Transverse colon (tissue), 4 donors: Measurements from ENCODE around the gene ANKS1B. TPM values are rescaled to one million over a fixed set of nuclear protein-coding genes. Genes with fewer than 3 reads are reported as not detected.
"Not testable (repeated sequence)": the region's sequence is repeated elsewhere in the genome, so short reads cannot be mapped to it uniquely, and the experiment has no call there.

ENCODE experiments used
- DNase-seq: peaks from one replicate; pipeline ENCODE4 v3.0.0-alpha.2; 2019
- H3K27ac ChIP-seq, 4 donors: fragments of 200-600 bp; sonication (generic); 2 replicates each; pipeline ENCODE4 v1.5.1; 2016 to 2018; ENCODE audit warnings: inconsistent platforms in 4 of 4
- H3K27me3 ChIP-seq: fragments of 200-600 bp; sonication (generic); 2 replicates; pipeline ENCODE4 v1.5.1; 2017; ENCODE audit warnings: inconsistent platforms
- H3K36me3 ChIP-seq, 4 donors: fragments of 200-600 bp; sonication (generic); 2 replicates each; pipeline ENCODE4 v1.5.1; 2017 to 2019; ENCODE audit warnings: inconsistent platforms in 4 of 4
- H3K4me1 ChIP-seq, 4 donors: fragments of 200-600 bp; sonication (generic); 2 replicates each; pipeline ENCODE4 v1.5.1; 2017 to 2020; ENCODE audit warnings: inconsistent platforms in 4 of 4
- H3K4me3 ChIP-seq, 4 donors: fragments of 200-600 bp; sonication (generic); 1 replicate in 1 of 4; 2 replicates in 3 of 4; pipeline versions ENCODE4 v1.5.1 to v1.6.1; 2017 to 2019; ENCODE audit warnings: inconsistent platforms in 4 of 4
- H3K9me3 ChIP-seq, 2 donors: fragments of 200-600 bp; sonication (generic); 2 replicates each; pipeline ENCODE4 v1.5.1; 2017 to 2019; ENCODE audit warnings: inconsistent platforms in 2 of 2
- EP300 ChIP-seq: sonication (generic); formaldehyde crosslinking; IDR thresholded peaks from one replicate; pipeline ENCODE4 v1.6.1; 2017; ENCODE audit warnings: antibody characterized with exemption, low read depth
- POLR2A ChIP-seq: fragments of 450-650 bp; IDR thresholded peaks from one replicate; pipeline ENCODE4 v1.6.1; 2016; ENCODE audit warnings: antibody characterized with exemption, mild to moderate bottlenecking, moderate library complexity
- POLR2AphosphoS5 ChIP-seq, 3 donors: sonication (generic); formaldehyde crosslinking; IDR thresholded peaks; one replicate each; pipeline ENCODE4 v1.6.1; 2016; ENCODE audit warnings: antibody characterized with exemption in 3 of 3
- WGBS, 2 donors: methylation state at CpG; one replicate each; pipeline ENCODE4 v1.1.5; 2018; ENCODE audit warnings: low coverage in 1 of 2; 5-methylcytosine and 5-hydroxymethylcytosine counted together
- in situ Hi-C, 4 donors: fragments of 200-750 bp; cut with MboI; loops; one replicate each; pipeline versions ENCODE4 v1.15.0 to v1.15.1; 2017; ENCODE audit warnings: low sequenced_read_pairs in 3 of 4, low pct_ligation_motif_present in 1 of 4, low pct_unique_long_range_greater_than_20kb in 1 of 4
- intact Hi-C: fragments of 100-400 bp; cut with DNase I; formaldehyde crosslinking; loops from one replicate; pipeline ENCODE4 v1.15.1; 2023; ENCODE audit warnings: low total_unique reads
- total RNA-seq, 4 donors: library from RNA; depleted of rRNA; stranded (reverse); fragments of >200 nt; gene quantifications; one replicate each; pipeline ENCODE4 v1.1.0, GENCODE V29; 2016
- TF ChIP-seq, protein P1 (sequence below), 5 experiments: fragments of 200-600 bp in 3 of 5; fragments of 450-650 bp in 2 of 5; sonication (generic) in 3 of 5; IDR thresholded peaks; 1 replicate in 2 of 5; 2 replicates in 3 of 5; pipeline ENCODE4 v1.5.1; 2016 to 2017; ENCODE audit warnings: antibody characterized with exemption in 5 of 5, inconsistent platforms in 3 of 5, mild to moderate bottlenecking in 2 of 5, moderate library complexity in 1 of 5

Gene ANKS1B
- total RNA-seq, 4 donors from 2014 or later: 1.4 to 6.4 (median 3.5) TPM; not detected in 1

DNA sequence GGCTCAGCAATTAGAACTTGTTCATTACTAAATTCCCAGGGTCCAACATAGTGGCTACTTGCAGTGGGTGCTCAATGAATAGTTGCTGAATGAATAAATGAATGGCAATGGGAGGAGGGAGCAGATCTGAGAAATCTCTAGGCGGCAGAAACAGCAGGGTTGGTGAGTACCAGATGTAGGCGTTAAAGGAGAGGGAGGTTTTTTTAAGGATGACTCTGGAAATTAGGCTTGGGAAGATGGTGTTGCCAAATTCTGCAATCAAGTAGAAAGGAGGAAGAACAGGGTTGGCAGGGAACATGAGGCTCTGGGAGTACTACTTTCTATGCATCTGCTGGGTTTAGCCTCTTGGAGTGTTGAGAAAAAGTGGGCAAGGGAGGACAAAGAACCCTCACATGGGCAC is 1132.6 kb downstream of the ANKS1B start:
- no peak for TF ChIP-seq POLR2AphosphoS5 (IDR thresholded peaks at IDR 0.05)
- TF ChIP-seq EP300: no peak
- TF ChIP-seq POLR2A: no peak
- TF ChIP-seq, protein P1, sequence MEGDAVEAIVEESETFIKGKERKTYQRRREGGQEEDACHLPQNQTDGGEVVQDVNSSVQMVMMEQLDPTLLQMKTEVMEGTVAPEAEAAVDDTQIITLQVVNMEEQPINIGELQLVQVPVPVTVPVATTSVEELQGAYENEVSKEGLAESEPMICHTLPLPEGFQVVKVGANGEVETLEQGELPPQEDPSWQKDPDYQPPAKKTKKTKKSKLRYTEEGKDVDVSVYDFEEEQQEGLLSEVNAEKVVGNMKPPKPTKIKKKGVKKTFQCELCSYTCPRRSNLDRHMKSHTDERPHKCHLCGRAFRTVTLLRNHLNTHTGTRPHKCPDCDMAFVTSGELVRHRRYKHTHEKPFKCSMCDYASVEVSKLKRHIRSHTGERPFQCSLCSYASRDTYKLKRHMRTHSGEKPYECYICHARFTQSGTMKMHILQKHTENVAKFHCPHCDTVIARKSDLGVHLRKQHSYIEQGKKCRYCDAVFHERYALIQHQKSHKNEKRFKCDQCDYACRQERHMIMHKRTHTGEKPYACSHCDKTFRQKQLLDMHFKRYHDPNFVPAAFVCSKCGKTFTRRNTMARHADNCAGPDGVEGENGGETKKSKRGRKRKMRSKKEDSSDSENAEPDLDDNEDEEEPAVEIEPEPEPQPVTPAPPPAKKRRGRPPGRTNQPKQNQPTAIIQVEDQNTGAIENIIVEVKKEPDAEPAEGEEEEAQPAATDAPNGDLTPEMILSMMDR (IDR thresholded peaks at IDR 0.05): no peak
- H3K9me3 ChIP-seq: no peaks in the 10 kb centered on the region
- in situ Hi-C loops (no loop called here), intact Hi-C loops (no loop called here)
- DNase-seq: no peak
- no peak overlapping the region for H3K4me3 ChIP-seq
- no peaks in the 10 kb centered on the region for H3K36me3 ChIP-seq
- WGBS, 2 donors: 82 to 89% methylated on average over 2 of the region's 2 CpGs
- no peaks in the 10 kb centered on the region for H3K4me1 ChIP-seq
- no peak overlapping the region for H3K27ac ChIP-seq
- no peaks in the 10 kb centered on the region for H3K27me3 ChIP-seq

- no peaks in the 10 kb centered on the region for H3K36me3 ChIP-seq
- H3K4me1 ChIP-seq: no peaks in the 10 kb centered on the region
- no peaks in the 10 kb centered on the region for H3K9me3 ChIP-seq
- H3K4me3 ChIP-seq: no peak overlapping the region
- in situ Hi-C loops (no loop called here), intact Hi-C loops (no loop called here)
- no peak for DNase-seq
- no peak overlapping the region for H3K27ac ChIP-seq
- no peaks in the 10 kb centered on the region for H3K27me3 ChIP-seq
- TF ChIP-seq POLR2A: no peak
- no peak for TF ChIP-seq EP300
- no peak for TF ChIP-seq POLR2AphosphoS5 (IDR thresholded peaks at IDR 0.05)
- TF ChIP-seq, protein P1 (IDR thresholded peaks at IDR 0.05): no peak
- 88 to 100% methylated on average over 1 to 2 of the region's 2 CpGs for WGBS, 2 donors
Observed at GRCh38 chr12:98847242-98847641, 1137.5 kb downstream of the ANKS1B start.

DNA sequence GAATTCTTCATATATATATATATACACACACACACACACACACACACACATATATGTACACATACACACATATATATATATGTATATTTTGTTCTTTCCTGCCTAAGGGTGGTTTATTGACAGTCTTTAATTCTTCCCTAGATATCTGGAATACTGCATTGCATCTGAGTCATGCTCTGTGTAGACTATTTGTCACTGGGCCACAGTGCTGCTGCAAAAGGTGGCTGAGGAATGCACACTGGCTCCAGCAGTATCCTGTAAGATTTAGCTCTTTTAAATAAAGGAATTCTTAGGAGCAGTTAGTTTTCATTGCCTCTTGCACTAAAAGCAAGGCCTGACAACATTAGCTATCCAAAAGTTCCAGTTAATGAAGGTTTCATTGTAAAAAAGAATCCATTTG is 1138.8 kb downstream of the ANKS1B start:
- intact Hi-C loops: no loop called here
- H3K36me3 ChIP-seq: no peaks in the 10 kb centered on the region
- no peaks in the 10 kb centered on the region for H3K4me1 ChIP-seq
- no peak overlapping the region for H3K4me3 ChIP-seq
- H3K27me3 ChIP-seq: no peaks in the 10 kb centered on the region
- H3K27ac ChIP-seq: no peak overlapping the region
- DNase-seq: no peak
- no peaks in the 10 kb centered on the region for H3K9me3 ChIP-seq
- in situ Hi-C loops: no loop called here
- TF ChIP-seq EP300: no peak

- H3K27me3 ChIP-seq: no peaks in the 10 kb centered on the region
- 80 to 81% methylated on average over 3 of the region's 3 CpGs for WGBS, 2 donors
- intact Hi-C loops: no loop called here
- H3K9me3 ChIP-seq: no peaks in the 10 kb centered on the region
- no peaks in the 10 kb centered on the region for H3K4me1 ChIP-seq
- no peak for DNase-seq
- H3K4me3 ChIP-seq: no peak overlapping the region
- in situ Hi-C loops: no loop called here
- no peak overlapping the region for H3K27ac ChIP-seq
- H3K36me3 ChIP-seq: no peaks in the 10 kb centered on the region
- no peak for TF ChIP-seq POLR2A
- no peak for TF ChIP-seq POLR2AphosphoS5 (IDR thresholded peaks at IDR 0.05)
- TF ChIP-seq, protein P1 (IDR thresholded peaks at IDR 0.05): no peak
Observed at GRCh38 chr12:98840325-98840724, 1144.4 kb downstream of the ANKS1B start.

GRCh38 chr12:98838231-98838647 is 1146.5 kb downstream of the ANKS1B start:
- Histone ChIP-seq H3K27ac (no peak overlapping the region), H3K4me1 (no peaks in the 10 kb centered on the region), H3K9me3 (no peaks in the 10 kb centered on the region), H3K4me3 (no peak overlapping the region), H3K27me3 (no peaks in the 10 kb centered on the region), H3K36me3 (no peaks in the 10 kb centered on the region)
- no peak for TF ChIP-seq EP300
- TF ChIP-seq, protein P1 (IDR thresholded peaks at IDR 0.05): peak in 2 of 5 experiments; percentile 4 to 18
- 43 to 46% methylated on average over 5 to 7 of the region's 7 CpGs for WGBS, 2 donors
- intact Hi-C loops: no loop called here
- in situ Hi-C loops: no loop called here
- no peak for DNase-seq

DNA sequence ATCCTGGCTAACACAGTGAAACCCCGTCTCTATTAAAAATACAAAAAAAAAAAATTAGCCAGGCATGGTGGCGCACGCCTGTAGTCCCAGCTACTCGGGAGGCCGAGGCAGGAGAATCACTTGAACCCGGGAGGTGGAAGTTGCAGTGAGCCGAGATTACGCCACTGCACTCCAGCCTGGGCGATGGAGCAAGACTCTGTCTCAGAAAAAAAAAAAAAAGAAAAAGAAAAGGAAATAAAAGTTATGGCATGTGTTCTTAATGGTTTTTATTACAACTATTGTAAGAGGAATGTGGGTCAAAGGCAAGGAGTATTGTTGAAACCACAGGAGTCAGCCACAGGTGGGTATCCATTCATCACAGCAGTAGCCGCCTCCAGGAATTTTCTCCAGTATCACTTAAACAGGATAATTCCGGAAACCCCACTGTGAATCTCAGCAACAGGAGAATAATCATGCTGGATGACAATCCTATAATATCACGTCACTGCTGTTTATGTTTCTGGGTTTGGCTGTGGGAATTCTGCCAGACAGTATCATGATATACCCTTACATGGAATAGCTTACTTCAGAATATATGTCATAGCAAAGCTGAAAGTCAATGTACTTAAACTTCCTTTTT is 1147.5 kb downstream of the ANKS1B start:
- H3K27me3 ChIP-seq, intact Hi-C loops, in situ Hi-C loops, H3K27ac ChIP-seq, H3K4me1 ChIP-seq, H3K36me3 ChIP-seq, H3K4me3 ChIP-seq, DNase-seq, H3K9me3 ChIP-seq: not testable (repeated sequence)
- 59 to 71% methylated on average over 11 to 12 of the region's 12 CpGs for WGBS, 2 donors
